Myometrial cell (primary cell): ENCODE measurements around the gene ZNF430. TPM values are rescaled to one million over a fixed set of nuclear protein-coding genes. Genes with fewer than 3 reads are reported as not detected.

ENCODE experiments used
- total RNA-seq: library from RNA; depleted of rRNA; stranded (reverse); fragments of >200 nt; gene quantifications from 2 replicates; pipeline ENCODE4 v1.2.3, GENCODE V29; 2015

The ZNF430 gene
- total RNA-seq = 3.2 and 4.3 TPM in 2 replicates

GRCh38 chr19:21020298-21021227, at the start of gene ZNF430:
ZNF430 (plus strand) TSS chr19:21020657; CDS start chr19:21020801, 144 bp downstream.

GRCh38 chr19:21082011-21082975, 61.8 kb downstream of the ZNF430 start, which contains the start of gene ZNF714:
ZNF714 (plus strand) TSS chr19:21082203; CDS start chr19:21098269, 16,066 bp downstream.

Other genes starting within 250 kb of the ZNF430 start
- gene ZNF66, start 244.4 kb upstream of the ZNF430 start, total RNA-seq = 0.18 and 3.5 TPM in 2 replicates
- gene ZNF85, start 97.4 kb upstream of the ZNF430 start, total RNA-seq = 2.0 and 2.8 TPM in 2 replicates
- gene ZNF714, start 61.5 kb downstream of the ZNF430 start, total RNA-seq = 8.1 and 10.1 TPM in 2 replicates
- 1.4 TPM in 2 replicates for gene ZNF431, start 121.4 kb downstream of the ZNF430 start, total RNA-seq